MG63 (cell line): ENCODE measurements around the gene PPFIA4. TPM values are rescaled to one million over a fixed set of nuclear protein-coding genes. Genes with fewer than 3 reads are reported as not detected.

Experiments used
- DNase-seq: peaks from one replicate; pipeline ENCODE4 v3.0.0-alpha.2; 2020
- H3K27me3 ChIP-seq: fragments of 250-450 bp; sonication (Bioruptor Pico); 2 replicates; pipeline ENCODE4 v1.5.1; 2020; ENCODE audit warnings: mild to moderate bottlenecking, moderate library complexity
- H3K36me3 ChIP-seq: fragments of 250-450 bp; sonication (Bioruptor Pico); 2 replicates; pipeline ENCODE4 v1.5.1; 2020; ENCODE audit warnings: mild to moderate bottlenecking, moderate library complexity
- H3K4me3 ChIP-seq: fragments of 250-450 bp; sonication (Bioruptor Pico); 2 replicates; pipeline ENCODE4 v1.5.1; 2020; ENCODE audit warnings: mild to moderate bottlenecking, moderate library complexity
- H3K9me3 ChIP-seq: fragments of 250-450 bp; sonication (Bioruptor Pico); 2 replicates; pipeline ENCODE4 v1.5.1; 2020; ENCODE audit warnings: mild to moderate bottlenecking, moderate library complexity
- total RNA-seq: library from RNA; depleted of rRNA; stranded (reverse); fragments of >200 nt; shearing (Covaris generic); gene quantifications from 2 replicates; pipeline ENCODE4 v1.2.3, GENCODE V29; 2014; ENCODE audit warnings: low replicate concordance

The PPFIA4 gene
- total RNA-seq, 1 experiment from 2014 or later = 1.2 TPM

- Histone ChIP-seq H3K36me3 (no peaks in the 10 kb centered on the region; the same call in 1 of the 2 replicates), H3K4me3 (no peak overlapping the region), H3K9me3 (no peaks in the 10 kb centered on the region), H3K27me3 (no peaks in the 10 kb centered on the region)
- DNase-seq = no peak
Observed at GRCh38 chr1:203045821-203046594, 19.7 kb downstream of the PPFIA4 start.

- DNase-seq = peak; percentile 55
- Histone ChIP-seq H3K27me3 (no peaks in the 10 kb centered on the region), H3K4me3 (no peak overlapping the region), H3K9me3 (no peaks in the 10 kb centered on the region), H3K36me3 (no peaks in the 10 kb centered on the region; the same call in 1 of the 2 replicates)
Observed at GRCh38 chr1:203046984-203047630, 20.8 kb downstream of the PPFIA4 start.

- no peaks in the 10 kb centered on the region; the same call in 1 of the 2 replicates for H3K36me3 ChIP-seq
Observed at GRCh38 chr1:203048086-203048485, 21.8 kb downstream of the PPFIA4 start.

DNA sequence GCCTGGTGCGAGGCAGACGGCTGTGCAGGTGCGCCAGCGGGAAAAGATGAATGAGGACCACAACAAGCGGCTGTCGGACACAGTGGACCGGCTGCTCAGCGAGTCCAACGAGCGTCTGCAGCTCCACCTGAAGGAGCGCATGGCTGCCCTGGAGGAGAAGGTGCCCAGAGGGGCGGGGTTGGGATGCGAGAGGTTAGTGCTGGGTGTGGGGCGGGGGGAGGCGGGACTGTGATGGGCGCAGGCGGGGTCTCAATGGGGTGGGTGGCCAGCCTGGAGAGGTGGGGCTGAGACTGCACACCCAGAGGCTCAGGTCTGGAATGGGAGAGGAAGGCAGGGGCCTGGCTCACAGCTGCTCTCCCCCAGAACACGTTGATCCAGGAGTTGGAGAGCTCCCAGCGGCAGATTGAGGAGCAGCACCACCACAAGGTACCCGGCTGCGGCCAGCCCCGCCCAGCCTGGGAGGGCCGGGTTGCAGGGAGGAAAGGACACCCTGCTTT lies 22.3 kb downstream of the PPFIA4 start:
- no peaks in the 10 kb centered on the region for H3K9me3 ChIP-seq

More at GRCh38 chr1:203048086-203048485, 21.8 kb downstream of the PPFIA4 start:
- no peaks in the 10 kb centered on the region for H3K27me3 ChIP-seq
- no peak for DNase-seq
- H3K9me3 ChIP-seq = no peaks in the 10 kb centered on the region
- H3K4me3 ChIP-seq = no peak overlapping the region

DNA sequence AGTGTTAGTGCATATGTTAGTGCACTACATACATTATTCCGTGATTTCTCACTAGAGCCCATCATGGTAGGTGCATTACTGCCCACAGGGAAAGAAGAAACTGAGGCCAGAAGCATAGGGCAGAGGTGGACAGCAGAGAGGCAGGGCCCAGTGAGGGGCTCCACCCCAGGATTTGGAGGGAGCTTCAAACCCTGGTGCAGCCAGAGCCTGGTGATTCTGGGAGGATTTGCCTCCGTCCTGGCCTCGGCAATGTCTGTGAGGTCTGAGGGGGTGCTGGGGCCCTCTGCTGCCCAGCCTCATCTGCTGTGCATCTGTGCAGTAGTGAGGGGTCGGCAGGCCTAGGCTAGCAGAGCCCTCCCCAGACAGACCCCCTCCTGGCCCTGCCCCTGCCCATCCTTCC lies 22.8 kb downstream of the PPFIA4 start:
- H3K27me3 ChIP-seq = no peaks in the 10 kb centered on the region
- H3K36me3 ChIP-seq = no peaks in the 10 kb centered on the region; the same call in 1 of the 2 replicates
- DNase-seq = no peak
- H3K9me3 ChIP-seq = no peaks in the 10 kb centered on the region
- H3K4me3 ChIP-seq = no peak overlapping the region

More for the DNA sequence above, 22.3 kb downstream of the PPFIA4 start:
- no peak for DNase-seq
- Histone ChIP-seq H3K4me3 (no peak overlapping the region), H3K36me3 (no peaks in the 10 kb centered on the region; the same call in 1 of the 2 replicates), H3K27me3 (no peaks in the 10 kb centered on the region)

GRCh38 chr1:203049576-203050180 lies 23.4 kb downstream of the PPFIA4 start:
- H3K9me3 ChIP-seq = no peaks in the 10 kb centered on the region
- H3K4me3 ChIP-seq = no peak overlapping the region
- H3K36me3 ChIP-seq = no peaks in the 10 kb centered on the region; the same call in 1 of the 2 replicates
- H3K27me3 ChIP-seq = no peaks in the 10 kb centered on the region
- no peak for DNase-seq

DNA sequence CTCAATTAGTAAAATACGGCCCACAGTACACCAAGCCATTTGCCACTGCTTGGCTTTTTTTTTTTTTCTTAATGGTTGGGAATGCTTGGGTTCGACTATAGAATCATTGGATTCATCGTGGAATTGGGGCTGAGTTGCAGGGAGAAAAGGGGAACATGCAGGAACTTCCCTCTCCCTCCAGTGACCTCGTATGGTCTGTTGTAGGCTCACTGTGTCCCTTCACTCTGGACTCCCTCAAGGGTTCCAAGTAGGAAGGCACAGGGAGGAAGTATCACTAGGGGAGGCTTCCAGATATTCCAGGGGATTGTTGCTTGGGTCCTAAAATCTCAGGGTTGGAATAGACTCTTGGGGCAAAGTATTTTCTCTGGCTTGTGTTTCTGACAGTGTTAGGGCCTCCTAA lies 24.5 kb downstream of the PPFIA4 start:
- no peaks in the 10 kb centered on the region for H3K9me3 ChIP-seq
- H3K36me3 ChIP-seq = no peaks in the 10 kb centered on the region; the same call in 1 of the 2 replicates
- DNase-seq = no peak
- H3K4me3 ChIP-seq = no peak overlapping the region
- H3K27me3 ChIP-seq = no peaks in the 10 kb centered on the region

DNA sequence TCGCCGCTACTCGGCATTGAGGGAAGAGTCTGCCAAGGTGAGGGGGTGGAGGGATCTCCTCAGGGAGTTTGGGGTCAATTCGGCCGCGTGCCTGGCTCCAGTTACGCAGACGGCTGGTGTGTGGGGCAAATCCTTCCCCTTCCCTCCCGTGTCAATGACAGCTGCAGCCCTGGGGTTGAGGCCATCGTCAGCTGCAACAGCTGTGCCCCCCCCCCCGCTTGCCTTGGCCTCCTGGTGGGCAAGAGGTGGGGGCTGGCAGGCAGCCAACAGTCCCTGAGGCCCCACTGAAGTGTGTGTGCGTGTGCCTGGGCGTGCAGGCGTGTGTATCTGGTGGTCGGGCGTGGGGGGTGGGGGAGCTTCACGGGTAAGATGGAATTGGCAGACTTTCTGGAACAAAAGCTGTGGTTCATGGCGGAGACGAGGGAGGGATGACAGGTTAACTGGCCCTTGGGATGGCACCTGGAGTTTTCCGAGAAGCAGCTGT lies 25.6 kb downstream of the PPFIA4 start:
- DNase-seq = no peak
- Histone ChIP-seq H3K27me3 (no peaks in the 10 kb centered on the region), H3K36me3 (no peaks in the 10 kb centered on the region; the same call in 1 of the 2 replicates), H3K4me3 (no peak overlapping the region), H3K9me3 (no peaks in the 10 kb centered on the region)

DNA sequence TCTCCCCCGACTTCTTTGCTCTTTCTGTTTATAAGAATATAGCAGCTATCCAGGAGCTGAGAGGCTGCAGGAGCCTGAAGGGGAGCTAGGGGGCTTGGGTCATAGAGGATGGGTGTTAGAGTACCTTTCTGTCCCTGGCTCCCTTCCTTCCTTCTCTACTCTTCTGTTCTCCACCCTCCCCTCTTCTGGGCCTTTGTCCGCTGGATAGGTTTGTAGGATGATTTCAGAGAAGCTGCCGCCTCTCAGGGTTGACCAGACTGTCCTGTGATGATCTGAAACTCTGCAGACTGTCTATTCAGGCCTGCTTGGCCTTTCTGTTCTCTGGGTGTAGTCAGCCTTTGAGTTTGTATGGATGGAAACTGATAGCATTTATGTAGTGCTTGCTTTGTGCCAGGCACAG lies 26.3 kb downstream of the PPFIA4 start:
- Histone ChIP-seq H3K9me3 (no peaks in the 10 kb centered on the region), H3K4me3 (no peak overlapping the region), H3K36me3 (no peaks in the 10 kb centered on the region; the same call in 1 of the 2 replicates), H3K27me3 (no peaks in the 10 kb centered on the region)
- DNase-seq = no peak

DNA sequence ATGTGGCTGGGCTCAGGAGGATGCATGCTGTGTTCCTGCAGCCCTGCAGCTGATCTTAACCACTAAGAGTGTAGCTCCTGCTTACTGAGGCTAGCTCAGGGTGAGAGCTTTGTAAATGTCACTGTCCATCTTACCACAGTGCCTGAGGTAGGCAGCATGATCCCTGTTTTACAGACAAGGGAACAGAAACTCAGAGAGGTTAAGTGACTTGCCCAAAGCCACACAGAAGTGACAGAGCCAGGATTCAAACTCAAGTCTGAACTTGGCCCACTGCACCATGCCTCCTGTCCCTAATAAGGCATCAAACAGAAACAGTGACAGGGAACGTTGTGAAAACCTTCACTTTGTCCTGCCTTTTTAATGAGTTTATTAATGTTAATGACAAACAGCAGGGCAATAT lies 27.9 kb downstream of the PPFIA4 start:
- Histone ChIP-seq H3K4me3 (no peak overlapping the region), H3K36me3 (no peaks in the 10 kb centered on the region), H3K27me3 (no peaks in the 10 kb centered on the region), H3K9me3 (no peaks in the 10 kb centered on the region)
- no peak for DNase-seq

DNA sequence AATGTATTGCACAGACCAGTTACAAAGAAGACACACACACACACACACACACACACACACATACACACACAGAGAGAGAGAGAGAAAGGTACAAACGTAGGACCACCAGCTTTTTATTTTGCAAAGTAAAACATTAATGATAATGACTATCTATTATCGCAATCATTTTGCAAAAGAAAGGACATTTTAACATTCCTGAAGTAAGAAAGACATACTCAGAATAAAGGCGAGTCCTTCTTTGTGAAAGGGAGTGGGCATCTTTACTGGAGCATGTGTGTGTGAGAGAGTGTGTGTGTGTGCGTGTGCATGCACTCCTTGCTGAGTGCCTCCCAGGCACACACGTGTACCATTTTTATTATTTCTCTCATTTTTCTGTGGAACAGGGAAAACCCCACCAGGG lies 28.4 kb downstream of the PPFIA4 start:
- Histone ChIP-seq H3K4me3 (no peak overlapping the region), H3K36me3 (no peaks in the 10 kb centered on the region), H3K27me3 (no peaks in the 10 kb centered on the region), H3K9me3 (no peaks in the 10 kb centered on the region)
- DNase-seq = no peak

- Histone ChIP-seq H3K4me3 (no peak overlapping the region), H3K36me3 (no peaks in the 10 kb centered on the region), H3K9me3 (no peaks in the 10 kb centered on the region), H3K27me3 (no peaks in the 10 kb centered on the region)
- no peak for DNase-seq
Observed at GRCh38 chr1:203055161-203055799, 29.0 kb downstream of the PPFIA4 start.

DNA sequence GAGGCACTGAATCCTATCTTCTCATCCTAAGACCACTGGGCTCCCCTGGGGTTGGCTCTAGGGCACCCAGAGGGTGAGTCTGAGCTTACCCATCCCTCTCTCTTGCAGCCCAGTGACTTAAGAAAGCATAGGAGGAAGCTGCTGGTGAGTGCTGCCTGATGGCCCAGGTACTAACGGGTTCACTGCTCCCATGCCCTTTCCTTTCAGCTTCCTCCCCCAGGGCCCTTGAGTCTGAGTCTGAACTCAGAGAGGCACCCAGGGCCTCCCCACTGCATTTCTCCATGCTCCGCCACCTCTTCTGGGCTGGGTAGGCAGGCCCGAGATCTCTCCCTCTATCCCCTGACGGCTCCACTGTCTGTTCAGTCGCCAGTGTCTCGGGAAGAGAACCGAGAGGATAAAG lies 29.7 kb downstream of the PPFIA4 start:
- Histone ChIP-seq H3K4me3 (no peak overlapping the region), H3K9me3 (no peaks in the 10 kb centered on the region), H3K36me3 (no peaks in the 10 kb centered on the region), H3K27me3 (no peaks in the 10 kb centered on the region)
- no peak for DNase-seq

GRCh38 chr1:203056516-203056915 lies 30.2 kb downstream of the PPFIA4 start:
- Histone ChIP-seq H3K36me3 (no peaks in the 10 kb centered on the region), H3K4me3 (no peak overlapping the region), H3K27me3 (no peaks in the 10 kb centered on the region), H3K9me3 (no peaks in the 10 kb centered on the region)
- no peak for DNase-seq

GRCh38 chr1:203057911-203058675 lies 31.8 kb downstream of the PPFIA4 start:
- no peak for DNase-seq
- H3K36me3 ChIP-seq = no peaks in the 10 kb centered on the region
- no peaks in the 10 kb centered on the region for H3K27me3 ChIP-seq
- no peak overlapping the region for H3K4me3 ChIP-seq
- no peaks in the 10 kb centered on the region for H3K9me3 ChIP-seq

DNA sequence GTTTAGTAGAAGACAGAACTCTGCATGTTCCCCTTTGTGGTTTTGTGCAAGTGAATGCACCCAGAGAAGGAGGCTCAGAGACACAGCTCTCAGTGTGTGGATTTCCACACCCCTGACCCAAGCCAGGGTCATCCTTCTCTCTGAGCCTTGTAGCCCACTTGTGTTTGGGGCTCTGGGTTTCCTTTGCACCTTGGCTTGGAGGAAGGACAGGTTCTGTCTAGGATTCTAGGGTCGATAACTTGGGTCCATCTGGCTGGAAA lies 32.3 kb downstream of the PPFIA4 start:
- H3K36me3 ChIP-seq = no peaks in the 10 kb centered on the region
- no peaks in the 10 kb centered on the region for H3K9me3 ChIP-seq
- H3K27me3 ChIP-seq = no peaks in the 10 kb centered on the region
- no peak for DNase-seq
- no peak overlapping the region for H3K4me3 ChIP-seq
